Stimulated activated CD4-positive, alpha-beta T cell treated with anti-CD3 and anti-CD28 coated beads, Interleukin-4, amount 100 ng/mL, for 24 hours (primary cell): ENCODE measurements around the gene SMCR8.
A peak's percentile ranks its signal among the peaks of the same experiment; 100 is the strongest.
"Not testable (repeated sequence)": the region's sequence is repeated elsewhere in the genome, so short reads cannot be mapped to it uniquely, and the experiment has no call there.

ENCODE experiments used
- DNase-seq: peaks from one replicate; pipeline ENCODE4 v3.0.0-alpha.2; 2020

The SMCR8 gene

DNA sequence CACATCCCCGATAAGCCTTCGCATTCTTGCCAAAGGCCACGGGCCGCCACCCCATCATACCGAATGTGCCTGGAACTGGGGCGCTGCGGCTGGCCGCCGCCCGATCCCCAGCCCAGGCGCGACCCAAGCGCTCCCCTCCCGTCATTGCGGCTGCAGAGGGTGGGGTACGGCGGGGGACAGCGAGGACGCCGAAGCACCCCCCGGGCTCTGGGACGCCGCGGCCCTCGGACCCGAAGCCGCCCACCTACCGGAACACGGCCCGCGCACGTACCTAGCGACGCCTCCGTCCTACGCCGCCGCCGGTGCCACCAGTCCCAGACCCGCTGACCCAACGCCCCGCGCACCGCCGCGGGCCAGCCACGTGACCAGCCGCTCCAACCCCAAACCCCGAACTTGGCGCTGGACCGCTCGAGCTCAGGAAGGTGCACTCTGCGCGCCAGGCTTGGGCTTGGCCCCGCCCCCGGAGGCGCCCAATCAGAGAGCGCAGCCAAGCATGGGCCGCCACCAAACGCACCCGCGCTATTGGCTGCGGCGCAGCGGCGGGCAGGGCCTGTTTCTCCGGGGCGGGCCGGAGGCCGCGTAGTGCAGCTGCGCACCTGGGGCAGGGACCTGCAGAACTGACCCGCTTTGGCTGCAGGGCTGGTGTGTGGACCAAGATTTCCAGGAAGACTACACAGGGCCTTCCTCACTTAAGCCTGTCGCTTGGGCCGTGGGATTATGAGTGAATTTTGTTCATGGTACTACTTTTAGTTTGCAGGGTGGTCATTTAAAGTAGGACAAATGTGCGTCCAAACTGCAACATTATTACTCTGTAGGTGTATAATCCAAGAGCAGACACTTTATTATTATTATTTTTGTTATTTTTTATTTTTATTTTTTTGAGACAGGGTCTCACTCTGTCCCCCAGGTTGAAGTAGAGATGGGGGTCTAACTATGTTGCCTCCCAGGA, 48.3 kb downstream of the SMCR8 start, which contains the start of gene SHMT1:
Gene SHMT1, minus strand, starts transcription at position 450 of the 949 bp plus-strand sequence. CDS start 7,569 bp downstream, outside the sequence.
- DNase-seq = peak; percentile 91

DNA sequence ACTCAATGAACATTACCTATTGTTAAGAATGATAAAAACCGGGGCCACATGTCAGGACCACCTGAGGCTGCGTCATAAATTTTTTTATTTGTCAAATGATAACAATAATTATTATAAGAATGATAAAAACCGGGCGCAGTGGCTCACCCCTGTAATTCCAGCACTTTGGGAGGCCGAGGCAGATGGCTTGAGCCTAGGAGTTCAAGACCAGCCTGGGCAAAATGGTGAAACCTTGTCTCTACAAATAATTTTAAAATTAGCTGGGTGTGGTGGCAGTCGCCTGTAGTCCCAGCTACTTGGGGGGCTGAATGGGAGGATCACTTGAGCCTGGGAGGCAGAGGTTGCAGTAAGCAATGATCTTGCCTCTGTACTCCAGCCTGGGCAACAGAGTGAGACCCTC, 49.1 kb downstream of the SMCR8 start:
- DNase-seq = no peak

DNA sequence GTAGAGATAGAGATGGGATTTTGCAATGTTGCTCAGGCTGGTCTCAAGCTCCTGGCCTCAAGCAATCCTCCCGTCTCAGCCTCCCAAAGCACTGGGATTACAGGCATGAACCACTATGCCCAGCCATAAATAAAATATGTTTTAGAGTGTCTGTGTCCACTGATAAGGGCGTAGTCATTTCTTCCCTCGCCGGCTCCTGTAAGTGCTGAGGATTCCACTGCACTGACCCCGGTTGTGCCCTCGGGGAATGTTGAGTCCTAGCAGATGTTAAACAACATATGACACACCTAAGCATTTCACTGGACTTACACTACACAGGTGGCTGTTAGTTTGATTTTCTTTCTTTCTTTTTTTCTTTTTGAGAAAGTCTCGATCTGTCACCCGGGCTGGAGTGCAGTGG, 53.9 kb downstream of the SMCR8 start:
- DNase-seq = no peak

DNA sequence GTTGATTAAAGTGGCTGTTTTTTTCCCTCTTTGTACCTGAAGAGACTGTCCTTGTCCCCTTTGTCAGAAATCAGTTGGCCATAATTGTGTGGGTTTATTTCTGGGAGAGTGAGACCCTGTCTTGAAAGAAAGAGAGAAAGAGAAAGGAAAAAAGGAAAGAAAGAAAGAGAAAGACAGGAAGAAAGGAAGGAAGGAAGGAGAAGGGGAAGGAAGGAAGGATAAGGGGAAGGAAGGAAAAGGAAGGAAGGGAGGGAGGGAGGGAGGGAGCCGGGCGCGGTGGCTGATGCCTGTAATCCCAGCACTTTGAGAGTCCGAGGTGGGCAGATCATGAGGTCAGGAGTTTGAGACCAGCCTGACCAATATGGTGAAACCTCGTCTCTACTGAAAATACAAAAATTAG, 55.7 kb downstream of the SMCR8 start:
- no peak for DNase-seq

DNA sequence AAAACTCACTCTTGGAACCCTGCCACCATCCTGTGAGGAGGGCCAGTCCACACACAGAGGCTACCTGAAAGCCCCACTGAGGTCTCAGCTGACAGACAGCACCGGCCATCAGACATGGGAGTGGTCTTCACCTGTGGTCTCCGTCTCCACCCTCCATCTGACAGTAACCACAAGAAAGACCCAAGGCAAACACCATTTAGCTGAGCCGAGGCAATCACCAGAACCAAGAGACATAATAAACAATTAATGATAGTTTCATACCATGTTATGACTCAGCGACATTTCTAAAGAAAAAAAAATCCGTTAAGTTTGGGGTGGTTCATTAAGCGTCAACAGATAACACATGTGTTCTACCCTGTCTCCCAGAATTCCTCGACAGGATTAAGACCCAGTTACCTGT, 56.4 kb downstream of the SMCR8 start:
- no peak for DNase-seq

DNA sequence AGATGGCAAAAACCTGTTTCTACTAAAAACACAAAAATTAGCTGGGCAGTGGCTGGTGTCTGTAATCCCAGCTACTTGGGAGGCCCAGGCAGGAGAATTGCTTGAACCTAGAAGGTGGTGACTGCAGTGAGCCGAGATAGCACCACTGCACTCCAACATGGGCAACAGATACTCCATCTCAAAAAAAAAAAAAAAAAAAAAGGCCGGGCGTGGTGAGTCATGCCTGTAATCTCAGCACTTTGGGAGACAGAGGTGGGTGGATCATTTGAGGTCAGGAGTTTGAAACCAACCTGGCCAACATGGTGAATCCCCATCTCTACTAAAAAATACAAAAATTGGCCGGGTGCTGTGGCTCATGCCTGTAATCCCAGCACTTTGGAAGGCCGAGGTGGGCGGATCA, 58.1 kb downstream of the SMCR8 start:
- DNase-seq = not testable (repeated sequence)

DNA sequence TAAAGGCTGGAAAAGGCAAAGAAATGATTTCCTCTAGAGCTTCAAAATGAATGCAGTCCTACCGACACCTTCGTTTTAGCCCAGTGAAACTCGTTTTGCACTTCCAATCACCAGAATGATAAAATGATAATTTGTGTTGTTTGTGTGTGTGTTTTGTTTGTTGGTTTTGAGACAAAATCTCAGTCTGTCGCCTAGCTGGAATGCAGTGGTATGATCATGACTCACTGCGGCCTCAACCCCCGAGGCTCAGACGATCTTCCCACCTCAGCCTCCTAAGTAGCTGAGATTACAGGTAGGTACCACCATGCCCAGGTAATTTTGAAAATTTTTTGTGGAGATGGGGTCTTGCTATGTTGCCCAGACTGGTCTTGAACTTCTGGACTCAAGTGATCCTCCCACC, 59.1 kb downstream of the SMCR8 start:
- DNase-seq = no peak
